Activated naive CD8-positive, alpha-beta T cell treated with anti-CD3 and anti-CD28 coated beads for 36 hours (primary cell): ENCODE data around the gene CADM1. TPM values are rescaled to one million over a fixed set of nuclear protein-coding genes. Genes with fewer than 3 reads are reported as not detected.

Experiments used
- DNase-seq: peaks from one replicate; pipeline ENCODE4 v3.0.0; 2021
- H3K27ac Mint-ChIP-seq: one replicate; pipeline ENCODE4 v1.8.0; 2022; ENCODE audit warnings: mild to moderate bottlenecking, moderate library complexity, mixed read lengths
- H3K27me3 Mint-ChIP-seq: one replicate; pipeline ENCODE4 v1.8.0; 2022; ENCODE audit warnings: mild to moderate bottlenecking, mixed read lengths
- H3K36me3 Mint-ChIP-seq: one replicate; pipeline ENCODE4 v1.8.0; 2021; ENCODE audit warnings: mild to moderate bottlenecking, mixed read lengths
- H3K4me1 Mint-ChIP-seq: one replicate; pipeline ENCODE4 v1.8.0; 2021; ENCODE audit warnings: mixed read lengths
- H3K4me3 Mint-ChIP-seq: one replicate; pipeline ENCODE4 v1.8.0; 2022; ENCODE audit warnings: mild to moderate bottlenecking, moderate library complexity, mixed read lengths
- H3K9me3 Mint-ChIP-seq: one replicate; pipeline ENCODE4 v1.8.0; 2022; ENCODE audit warnings: mixed read lengths
- total RNA-seq, 2 experiments: library from RNA; stranded (reverse); gene quantifications; one replicate each; pipeline ENCODE4 v1.2.3, GENCODE V29; 2021

The CADM1 gene
- total RNA-seq, 2 experiments from 2014 or later: not detected

GRCh38 chr11:115453693-115454490 lies 50.3 kb downstream of the CADM1 start:
- no peak for DNase-seq
- no peak overlapping the region for H3K4me3 Mint-ChIP-seq
- peaks cover 5% of the 10 kb centered on the region for H3K9me3 Mint-ChIP-seq
- H3K36me3 Mint-ChIP-seq: no peaks in the 10 kb centered on the region
- H3K27ac Mint-ChIP-seq: no peak overlapping the region
- peaks cover 11% of the 10 kb centered on the region for H3K27me3 Mint-ChIP-seq
- no peaks in the 10 kb centered on the region for H3K4me1 Mint-ChIP-seq

GRCh38 chr11:115452241-115452640 lies 52.0 kb downstream of the CADM1 start:
- peaks cover 11% of the 10 kb centered on the region for H3K27me3 Mint-ChIP-seq
- no peak overlapping the region for H3K4me3 Mint-ChIP-seq
- no peaks in the 10 kb centered on the region for H3K36me3 Mint-ChIP-seq
- no peak for DNase-seq
- H3K4me1 Mint-ChIP-seq: no peaks in the 10 kb centered on the region
- peaks cover 8% of the 10 kb centered on the region for H3K9me3 Mint-ChIP-seq
- no peak overlapping the region for H3K27ac Mint-ChIP-seq

GRCh38 chr11:115450519-115450918 lies 53.7 kb downstream of the CADM1 start:
- H3K27me3 Mint-ChIP-seq: peaks cover 4% of the 10 kb centered on the region
- no peak overlapping the region for H3K4me3 Mint-ChIP-seq
- H3K36me3 Mint-ChIP-seq: no peaks in the 10 kb centered on the region
- no peak for DNase-seq
- peaks cover 15% of the 10 kb centered on the region for H3K9me3 Mint-ChIP-seq
- no peak overlapping the region for H3K27ac Mint-ChIP-seq
- no peaks in the 10 kb centered on the region for H3K4me1 Mint-ChIP-seq

GRCh38 chr11:115447273-115447864 lies 56.8 kb downstream of the CADM1 start:
- Mint-ChIP-seq H3K27ac (no peak overlapping the region), H3K4me1 (no peaks in the 10 kb centered on the region), H3K27me3 (peaks cover 4% of the 10 kb centered on the region), H3K36me3 (no peaks in the 10 kb centered on the region), H3K9me3 (peaks cover 18% of the 10 kb centered on the region), H3K4me3 (no peak overlapping the region)
- DNase-seq: no peak

- DNase-seq: no peak
- Mint-ChIP-seq H3K27ac (no peak overlapping the region), H3K36me3 (no peaks in the 10 kb centered on the region), H3K4me3 (no peak overlapping the region), H3K4me1 (no peaks in the 10 kb centered on the region), H3K27me3 (no peaks in the 10 kb centered on the region), H3K9me3 (peaks cover 18% of the 10 kb centered on the region)
Observed at GRCh38 chr11:115446214-115446613, 58.0 kb downstream of the CADM1 start.

GRCh38 chr11:115444542-115444941 lies 59.7 kb downstream of the CADM1 start:
- Mint-ChIP-seq H3K27me3 (peaks cover 5% of the 10 kb centered on the region), H3K4me1 (no peaks in the 10 kb centered on the region), H3K9me3 (peaks cover 13% of the 10 kb centered on the region), H3K4me3 (no peak overlapping the region), H3K27ac (no peak overlapping the region), H3K36me3 (no peaks in the 10 kb centered on the region)
- DNase-seq: no peak

- H3K27ac Mint-ChIP-seq: no peak overlapping the region
- H3K9me3 Mint-ChIP-seq: peaks cover 2% of the 10 kb centered on the region
- H3K4me3 Mint-ChIP-seq: no peak overlapping the region
- no peak for DNase-seq
- H3K27me3 Mint-ChIP-seq: peaks cover 5% of the 10 kb centered on the region
- H3K36me3 Mint-ChIP-seq: no peaks in the 10 kb centered on the region
- H3K4me1 Mint-ChIP-seq: no peaks in the 10 kb centered on the region
Observed at GRCh38 chr11:115439969-115440540, 64.2 kb downstream of the CADM1 start.

- H3K9me3 Mint-ChIP-seq: peaks cover under 1% of the 10 kb centered on the region
- no peak for DNase-seq
- H3K4me1 Mint-ChIP-seq: no peaks in the 10 kb centered on the region
- H3K27ac Mint-ChIP-seq: no peak overlapping the region
- no peaks in the 10 kb centered on the region for H3K36me3 Mint-ChIP-seq
- peaks cover 5% of the 10 kb centered on the region for H3K27me3 Mint-ChIP-seq
- H3K4me3 Mint-ChIP-seq: no peak overlapping the region
Observed at GRCh38 chr11:115439385-115439784, 64.8 kb downstream of the CADM1 start.

GRCh38 chr11:115437902-115438575 lies 66.2 kb downstream of the CADM1 start:
- Mint-ChIP-seq H3K9me3 (no peaks in the 10 kb centered on the region), H3K4me3 (no peak overlapping the region), H3K27me3 (peaks cover 5% of the 10 kb centered on the region), H3K4me1 (no peaks in the 10 kb centered on the region), H3K36me3 (no peaks in the 10 kb centered on the region), H3K27ac (no peak overlapping the region)
- DNase-seq: no peak

- H3K27ac Mint-ChIP-seq: no peak overlapping the region
- no peaks in the 10 kb centered on the region for H3K9me3 Mint-ChIP-seq
- H3K27me3 Mint-ChIP-seq: no peaks in the 10 kb centered on the region
- H3K4me3 Mint-ChIP-seq: no peak overlapping the region
- no peaks in the 10 kb centered on the region for H3K36me3 Mint-ChIP-seq
- H3K4me1 Mint-ChIP-seq: no peaks in the 10 kb centered on the region
- no peak for DNase-seq
Observed at GRCh38 chr11:115430345-115430744, 73.9 kb downstream of the CADM1 start.

- Mint-ChIP-seq H3K27me3 (no peaks in the 10 kb centered on the region), H3K9me3 (no peaks in the 10 kb centered on the region), H3K4me1 (no peaks in the 10 kb centered on the region), H3K4me3 (no peak overlapping the region), H3K36me3 (no peaks in the 10 kb centered on the region), H3K27ac (no peak overlapping the region)
- no peak for DNase-seq
Observed at GRCh38 chr11:115428306-115428705, 75.9 kb downstream of the CADM1 start.

GRCh38 chr11:115425816-115426215 lies 78.4 kb downstream of the CADM1 start:
- DNase-seq: no peak
- H3K9me3 Mint-ChIP-seq: no peaks in the 10 kb centered on the region
- no peak overlapping the region for H3K4me3 Mint-ChIP-seq
- no peaks in the 10 kb centered on the region for H3K4me1 Mint-ChIP-seq
- H3K36me3 Mint-ChIP-seq: no peaks in the 10 kb centered on the region
- H3K27me3 Mint-ChIP-seq: no peaks in the 10 kb centered on the region
- no peak overlapping the region for H3K27ac Mint-ChIP-seq

- no peaks in the 10 kb centered on the region for H3K36me3 Mint-ChIP-seq
- H3K27ac Mint-ChIP-seq: no peak overlapping the region
- H3K4me3 Mint-ChIP-seq: no peak overlapping the region
- H3K9me3 Mint-ChIP-seq: no peaks in the 10 kb centered on the region
- H3K4me1 Mint-ChIP-seq: no peaks in the 10 kb centered on the region
- DNase-seq: no peak
- no peaks in the 10 kb centered on the region for H3K27me3 Mint-ChIP-seq
Observed at GRCh38 chr11:115425250-115425649, 79.0 kb downstream of the CADM1 start.

GRCh38 chr11:115423728-115424459 lies 80.3 kb downstream of the CADM1 start:
- no peaks in the 10 kb centered on the region for H3K4me1 Mint-ChIP-seq
- no peak for DNase-seq

More at GRCh38 chr11:115423728-115424459, 80.3 kb downstream of the CADM1 start:
- no peak overlapping the region for H3K27ac Mint-ChIP-seq
- no peaks in the 10 kb centered on the region for H3K27me3 Mint-ChIP-seq
- no peak overlapping the region for H3K4me3 Mint-ChIP-seq
- H3K9me3 Mint-ChIP-seq: no peaks in the 10 kb centered on the region
- H3K36me3 Mint-ChIP-seq: no peaks in the 10 kb centered on the region
